ENCODE data around the gene RUFY1. TPM values are rescaled to one million over a fixed set of nuclear protein-coding genes. Genes with fewer than 3 reads are reported as not detected.
A peak's percentile ranks its signal among the peaks of the same experiment; 100 is the strongest.

The RUFY1 gene
- total and polyA plus RNA-seq, 9 of the 15 experiments (the other 6 are each of a cell fraction or from before 2014, with no cell fraction given), result 5.0 to 41.7 (median 29.6) TPM

- Histone ChIP-seq H3K4me2 (ENCODE audit: insufficient read depth, low read length) (no peak overlapping the region), H3K9me3 (replicated peaks; ENCODE audit: control insufficient read depth, insufficient read depth, low read depth, low read length) (no peaks in the 10 kb centered on the region), H3K27ac (ENCODE audit: extremely low read depth, low read depth, low read length) (no peak overlapping the region), H2AFZ (ENCODE audit: low read depth, low read length) (no peak overlapping the region), H3K36me3 (ENCODE audit: control insufficient read depth, insufficient read depth, low read length) (peaks cover 72% of the 10 kb centered on the region; the same call in 2 of the 3 replicates), H3K9me1 (ENCODE audit: control insufficient read depth, insufficient read depth, low read length) (no peaks in the 10 kb centered on the region), H3K4me3 (no peak overlapping the region), H3K4me1 (replicated peaks in 1 of 2; ENCODE audit: control insufficient read depth in 2 of 2, insufficient read depth in 2 of 2, low read length in 2 of 2) (no peaks in the 10 kb centered on the region; a peak in 1 of 5 replicates), H4K20me1 (replicated peaks; ENCODE audit: control insufficient read depth, insufficient read depth, low read length) (0 out of 2 replicates have a peak, but pooled peaks cover 3% of the 10 kb centered on the region), H3K9ac (ENCODE audit: insufficient read depth in 1 of 2, low read depth in 2 of 2, low read length in 2 of 2) (no peak overlapping the region), H3K79me2 (ENCODE audit: control insufficient read depth, insufficient read depth, low read length) (no peaks in the 10 kb centered on the region), H3K27me3 (ENCODE audit: control insufficient read depth in 2 of 2, insufficient read depth in 2 of 2, low read length in 2 of 2) (no peaks in the 10 kb centered on the region)
- in situ Hi-C loops (cut with MboI) (no loop called here), intact Hi-C loops (cut with micrococcal nuclease) (no loop called here)
- peak; percentile 49 for TF ChIP-seq POLR2G (IDR thresholded peaks at IDR 0.05; ENCODE audit: low read depth, low read length)
- TF ChIP-seq ZNF707 (CRISPR knock-in tag; conservative IDR thresholded peaks at IDR 0.05), result no peak
- no peak for DNase-seq (ENCODE audit: extremely low read depth in 1 of 4, low spot score in 3 of 4)
- ATAC-seq, result no peak
- CTCF ChIA-PET (ENCODE audit: low intra/inter-chr PET ratio), result no interaction called here
- no peak for FAIRE-seq
- no TSS peak for BruUV-seq (replicated peaks)
- POLR2A ChIA-PET, result interaction anchor here (0.8 to 2.0 kb wide), 4 partner anchors 8 to 65 kb away, joined by 3 to 13 read pairs (median 7); no protein-coding TSS in a partner anchor
- 91% methylated on average over 8 of the region's 12 CpGs for WGBS (ENCODE audit: insufficient coverage, low coverage, missing lambda C conversion rate)
Observed at GRCh38 chr5:179603308-179603707, 53.0 kb downstream of the RUFY1 start.

GRCh38 chr5:179605026-179605833 lies 54.9 kb downstream of the RUFY1 start:
- no peak for TF ChIP-seq MAFG (tag; conservative IDR thresholded peaks at IDR 0.05)
- TF ChIP-seq ZNF121 (CRISPR knock-in tag; conservative IDR thresholded peaks at IDR 0.05), result peak; percentile 69; the same call in 1 of the 2 replicates
- no peak for TF ChIP-seq CBX1 (IDR thresholded peaks at IDR 0.05; ENCODE audit: low read depth)
- no peak for TF ChIP-seq RAD21 (CRISPR knock-in tag; conservative IDR thresholded peaks at IDR 0.05 in 1 of 2, IDR thresholded peaks at IDR 0.05 in 1 of 2)
- H3K4me3 ChIP-seq, result no peak overlapping the region
- no peaks in the 10 kb centered on the region for H3K79me2 ChIP-seq (ENCODE audit: control insufficient read depth, insufficient read depth, low read length)
- peaks cover 65% of the 10 kb centered on the region for H3K36me3 ChIP-seq (ENCODE audit: control insufficient read depth, insufficient read depth, low read length)
- ChIA-PET POLR2A (interaction anchor here (1.0 to 11.7 kb wide), 3 partner anchors 9 to 54 kb away, joined by 3 to 181 read pairs (median 6); partner anchors contain the start of gene HNRNPH1), CTCF (ENCODE audit: low intra/inter-chr PET ratio) (no interaction called here)
- no peaks in the 10 kb centered on the region for H3K9me3 ChIP-seq (replicated peaks; ENCODE audit: control insufficient read depth, insufficient read depth, low read depth, low read length)
- no peak overlapping the region for H3K4me2 ChIP-seq (ENCODE audit: insufficient read depth, low read length)
- H3K27me3 ChIP-seq (ENCODE audit: control insufficient read depth in 2 of 2, insufficient read depth in 2 of 2, low read length in 2 of 2), result no peaks in the 10 kb centered on the region
- H3K9me1 ChIP-seq (ENCODE audit: control insufficient read depth, insufficient read depth, low read length), result no peaks in the 10 kb centered on the region
- no peak overlapping the region for H2AFZ ChIP-seq (ENCODE audit: low read depth, low read length)
- no TSS peak for BruUV-seq (replicated peaks)
- in situ Hi-C loops (cut with MboI) (no loop called here), intact Hi-C loops (cut with micrococcal nuclease) (no loop called here)
- 74% methylated on average over 10 of the region's 10 CpGs for WGBS (ENCODE audit: insufficient coverage, low coverage, missing lambda C conversion rate)
- H3K4me1 ChIP-seq (replicated peaks in 1 of 2; ENCODE audit: control insufficient read depth in 2 of 2, insufficient read depth in 2 of 2, low read length in 2 of 2), result peaks cover 0 to 10% of the 10 kb centered on the region in 2 experiments; a peak in 3 of 5 replicates
- FAIRE-seq, result no peak
- H3K9ac ChIP-seq (ENCODE audit: insufficient read depth in 1 of 2, low read depth in 2 of 2, low read length in 2 of 2), result no peak overlapping the region
- 0 out of 2 replicates have a peak, but pooled peaks cover 3% of the 10 kb centered on the region for H4K20me1 ChIP-seq (replicated peaks; ENCODE audit: control insufficient read depth, insufficient read depth, low read length)
- DNase-seq (ENCODE audit: extremely low read depth in 1 of 4, low spot score in 3 of 4), result no peak
- H3K27ac ChIP-seq (ENCODE audit: extremely low read depth, low read depth, low read length), result no peak overlapping the region
- no peak for ATAC-seq
